HFFc6 (cell line): ENCODE measurements around the gene AKT3. TPM values are rescaled to one million over a fixed set of nuclear protein-coding genes. Genes with fewer than 3 reads are reported as not detected.
"Not testable (repeated sequence)": the region's sequence is repeated elsewhere in the genome, so short reads cannot be mapped to it uniquely, and the experiment has no call there.

Experiments used
- DNase-seq: peaks from one replicate; pipeline ENCODE4 v3.0.0-alpha.2; 2018
- H3K27ac Mint-ChIP-seq: 2 replicates; pipeline ENCODE4 v1.8.0; 2020; ENCODE audit warnings: mild to moderate bottlenecking, mixed read lengths
- H3K27me3 Mint-ChIP-seq: 2 replicates; pipeline ENCODE4 v1.8.0; 2021; ENCODE audit warnings: mild to moderate bottlenecking, moderate library complexity, mixed read lengths; ENCODE audit not compliant: insufficient read depth
- H3K36me3 Mint-ChIP-seq: 2 replicates; pipeline ENCODE4 v1.8.0; 2021; ENCODE audit warnings: low read depth, mixed read lengths
- H3K4me1 Mint-ChIP-seq: 2 replicates; pipeline ENCODE4 v1.8.0; 2020; ENCODE audit warnings: low read depth, mixed read lengths
- H3K4me3 Mint-ChIP-seq: 2 replicates; pipeline ENCODE4 v1.8.0; 2020; ENCODE audit warnings: mild to moderate bottlenecking, moderate library complexity, mixed read lengths
- H3K9me3 Mint-ChIP-seq: 2 replicates; pipeline ENCODE4 v1.8.0; 2020; ENCODE audit warnings: mild to moderate bottlenecking, mixed read lengths
- CTCF ChIP-seq: fragments of 200-600 bp; sonication (generic); IDR thresholded peaks from 2 replicates; pipeline ENCODE4 v1.5.0; 2021; ENCODE audit warnings: antibody characterized with exemption, mild to moderate bottlenecking
- total RNA-seq, 6 experiments: library from RNA; stranded (reverse); fragmentation: NEBNext Ultra II Directional; extraction: Animal tissue kit (Norgen Biotek cat#: 25700); gene quantifications; 2 replicates in 1 of 6; 3 replicates in 5 of 6; pipeline ENCODE4 v1.2.3, GENCODE V29; 2021

The AKT3 gene
- total RNA-seq, 6 experiments from 2014 or later: 66.8 to 85.4 (median 75.1) TPM

DNA sequence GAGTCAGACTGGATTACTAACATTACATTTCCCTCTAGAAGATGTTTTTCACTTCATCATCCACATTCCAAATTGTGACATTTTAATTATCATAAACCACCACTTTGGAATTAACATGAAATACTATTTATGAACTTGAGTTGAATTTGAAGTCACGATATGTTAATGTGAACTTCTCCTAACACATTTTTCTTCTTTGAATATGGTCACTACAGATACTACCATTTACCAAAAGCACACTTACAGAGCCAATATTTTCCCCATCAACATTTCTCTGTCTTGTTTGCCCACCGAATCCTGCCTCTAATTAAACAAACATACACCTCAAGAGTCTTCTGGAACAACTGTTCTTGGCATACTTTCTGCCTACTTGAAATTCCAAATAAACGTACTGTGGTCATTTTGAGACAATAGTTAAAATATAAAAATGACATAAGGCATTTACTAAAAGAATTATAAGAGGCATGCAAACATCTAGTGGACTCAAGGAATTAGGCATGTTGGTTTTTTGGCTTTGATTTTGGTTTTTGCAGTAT lies 177.4 kb downstream of the AKT3 start:
- H3K9me3 Mint-ChIP-seq: no peaks in the 10 kb centered on the region
- no peak overlapping the region for H3K27ac Mint-ChIP-seq
- H3K4me1 Mint-ChIP-seq: peaks cover 15% of the 10 kb centered on the region
- DNase-seq: no peak
- peaks cover 3% of the 10 kb centered on the region for H3K27me3 Mint-ChIP-seq
- H3K36me3 Mint-ChIP-seq: peaks cover 31% of the 10 kb centered on the region
- TF ChIP-seq CTCF: no peak
- H3K4me3 Mint-ChIP-seq: no peak overlapping the region

- peaks cover 33% of the 10 kb centered on the region for H3K36me3 Mint-ChIP-seq
- no peak overlapping the region for H3K4me3 Mint-ChIP-seq
- no peaks in the 10 kb centered on the region for H3K9me3 Mint-ChIP-seq
- no peaks in the 10 kb centered on the region for H3K4me1 Mint-ChIP-seq
- peaks cover 1% of the 10 kb centered on the region; the same call in 1 of the 2 replicates for H3K27me3 Mint-ChIP-seq
- no peak overlapping the region for H3K27ac Mint-ChIP-seq
- no peak for TF ChIP-seq CTCF
- DNase-seq: no peak
These were observed 182.5 kb downstream of the AKT3 start for GRCh38 chr1:243667591-243667990.

- H3K36me3 Mint-ChIP-seq: peaks cover 31% of the 10 kb centered on the region
- no peak overlapping the region for H3K27ac Mint-ChIP-seq
- no peak for DNase-seq
- no peaks in the 10 kb centered on the region for H3K4me1 Mint-ChIP-seq
- no peak overlapping the region for H3K4me3 Mint-ChIP-seq
- H3K9me3 Mint-ChIP-seq: no peaks in the 10 kb centered on the region
- peaks cover 1% of the 10 kb centered on the region; the same call in 1 of the 2 replicates for H3K27me3 Mint-ChIP-seq
- no peak for TF ChIP-seq CTCF
These were observed 182.9 kb downstream of the AKT3 start for GRCh38 chr1:243667133-243667532.

- H3K27ac Mint-ChIP-seq: no peak overlapping the region
- H3K27me3 Mint-ChIP-seq: peaks cover 1% of the 10 kb centered on the region; the same call in 1 of the 2 replicates
- H3K4me1 Mint-ChIP-seq: no peaks in the 10 kb centered on the region
- H3K36me3 Mint-ChIP-seq: peaks cover 34% of the 10 kb centered on the region
- H3K9me3 Mint-ChIP-seq: no peaks in the 10 kb centered on the region
- no peak overlapping the region for H3K4me3 Mint-ChIP-seq
- no peak for DNase-seq
- no peak for TF ChIP-seq CTCF
These were observed 186.4 kb downstream of the AKT3 start for GRCh38 chr1:243663651-243664050.

GRCh38 chr1:243662169-243662568 lies 187.9 kb downstream of the AKT3 start:
- not testable (repeated sequence) for H3K27me3 Mint-ChIP-seq, DNase-seq, H3K9me3 Mint-ChIP-seq, H3K4me3 Mint-ChIP-seq, H3K4me1 Mint-ChIP-seq, H3K27ac Mint-ChIP-seq
- peaks cover 32% of the 10 kb centered on the region for H3K36me3 Mint-ChIP-seq

- H3K27me3 Mint-ChIP-seq: peaks cover 2% of the 10 kb centered on the region; the same call in 1 of the 2 replicates
- no peak for DNase-seq
- H3K36me3 Mint-ChIP-seq: peaks cover 37% of the 10 kb centered on the region
- no peaks in the 10 kb centered on the region for H3K9me3 Mint-ChIP-seq
- no peak overlapping the region for H3K4me3 Mint-ChIP-seq
- H3K4me1 Mint-ChIP-seq: no peaks in the 10 kb centered on the region
- TF ChIP-seq CTCF: no peak
- no peak overlapping the region for H3K27ac Mint-ChIP-seq
These were observed 191.4 kb downstream of the AKT3 start for GRCh38 chr1:243658594-243659105.
